ENCODE data around the gene YTHDC1. TPM values are rescaled to one million over a fixed set of nuclear protein-coding genes. Genes with fewer than 3 reads are reported as not detected.

Gene YTHDC1
- total RNA-seq, 1 donor from 2014 or later: 110 TPM

DNA sequence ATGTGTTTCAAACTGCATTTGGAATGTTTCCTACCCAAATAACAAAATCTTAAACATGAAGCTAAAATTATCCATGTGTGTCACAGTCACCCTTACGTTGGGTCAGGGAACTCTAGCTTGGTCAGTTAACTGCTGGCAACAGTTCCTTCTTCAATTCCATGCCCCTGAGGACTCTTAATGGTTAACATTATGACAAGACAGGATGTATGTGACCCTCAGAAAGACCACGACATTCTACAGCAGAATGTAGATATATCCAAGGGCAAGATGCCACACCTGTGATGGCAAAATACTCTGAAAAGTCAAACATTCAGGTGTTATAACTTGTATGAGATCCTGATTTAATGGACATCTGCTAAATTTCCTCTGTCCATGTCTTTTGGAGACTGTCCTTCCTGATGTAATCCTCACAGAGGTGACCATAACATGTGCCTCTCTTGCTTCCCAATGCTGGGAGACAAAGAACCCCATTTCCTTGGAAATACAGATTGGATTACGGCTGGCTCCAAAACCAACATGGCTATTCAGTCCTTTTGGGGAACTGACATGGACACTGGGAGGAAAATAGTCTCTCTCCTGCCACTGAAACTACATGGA is 39.1 kb downstream of the YTHDC1 start:
- Mint-ChIP-seq H3K36me3 (ENCODE audit: low read depth, unreplicated experiment) (peaks cover 6% of the 10 kb centered on the region), H3K27ac (ENCODE audit: unreplicated experiment) (no peak overlapping the region), H3K4me1 (ENCODE audit: unreplicated experiment) (no peaks in the 10 kb centered on the region), H3K4me3 (ENCODE audit: unreplicated experiment) (no peak overlapping the region), H3K9me3 (ENCODE audit: unreplicated experiment) (no peaks in the 10 kb centered on the region), H3K27me3 (ENCODE audit: unreplicated experiment) (peaks cover 2% of the 10 kb centered on the region)
- TF ChIP-seq, protein P1, sequence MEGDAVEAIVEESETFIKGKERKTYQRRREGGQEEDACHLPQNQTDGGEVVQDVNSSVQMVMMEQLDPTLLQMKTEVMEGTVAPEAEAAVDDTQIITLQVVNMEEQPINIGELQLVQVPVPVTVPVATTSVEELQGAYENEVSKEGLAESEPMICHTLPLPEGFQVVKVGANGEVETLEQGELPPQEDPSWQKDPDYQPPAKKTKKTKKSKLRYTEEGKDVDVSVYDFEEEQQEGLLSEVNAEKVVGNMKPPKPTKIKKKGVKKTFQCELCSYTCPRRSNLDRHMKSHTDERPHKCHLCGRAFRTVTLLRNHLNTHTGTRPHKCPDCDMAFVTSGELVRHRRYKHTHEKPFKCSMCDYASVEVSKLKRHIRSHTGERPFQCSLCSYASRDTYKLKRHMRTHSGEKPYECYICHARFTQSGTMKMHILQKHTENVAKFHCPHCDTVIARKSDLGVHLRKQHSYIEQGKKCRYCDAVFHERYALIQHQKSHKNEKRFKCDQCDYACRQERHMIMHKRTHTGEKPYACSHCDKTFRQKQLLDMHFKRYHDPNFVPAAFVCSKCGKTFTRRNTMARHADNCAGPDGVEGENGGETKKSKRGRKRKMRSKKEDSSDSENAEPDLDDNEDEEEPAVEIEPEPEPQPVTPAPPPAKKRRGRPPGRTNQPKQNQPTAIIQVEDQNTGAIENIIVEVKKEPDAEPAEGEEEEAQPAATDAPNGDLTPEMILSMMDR (IDR thresholded peaks at IDR 0.05; ENCODE audit: unreplicated experiment): no peak
- no peak for DNase-seq (ENCODE audit: low spot score)

DNA sequence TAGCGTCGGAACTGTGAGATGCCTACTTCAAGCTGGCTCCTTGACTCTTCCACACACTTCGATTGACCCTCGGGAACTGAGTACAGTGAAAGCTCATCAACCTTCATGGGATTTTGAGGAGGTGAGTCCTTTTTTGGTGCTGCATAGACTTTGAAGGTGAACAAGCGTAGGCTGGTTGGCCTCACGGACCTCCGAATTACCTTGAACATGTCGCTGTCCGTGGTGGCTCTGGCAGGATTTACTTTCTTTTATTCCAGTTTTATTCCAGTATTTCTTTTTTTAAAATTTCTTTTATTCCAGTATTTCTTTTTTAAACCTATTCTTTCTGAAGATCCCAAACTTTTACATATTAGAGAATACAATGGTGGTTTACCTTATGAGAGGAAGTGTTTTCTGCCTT is 45.2 kb downstream of the YTHDC1 start:
- Mint-ChIP-seq H3K27ac (ENCODE audit: unreplicated experiment) (no peak overlapping the region), H3K9me3 (ENCODE audit: unreplicated experiment) (no peaks in the 10 kb centered on the region), H3K4me3 (ENCODE audit: unreplicated experiment) (no peak overlapping the region), H3K27me3 (ENCODE audit: unreplicated experiment) (no peaks in the 10 kb centered on the region), H3K4me1 (ENCODE audit: unreplicated experiment) (no peaks in the 10 kb centered on the region), H3K36me3 (ENCODE audit: low read depth, unreplicated experiment) (no peaks in the 10 kb centered on the region)
- TF ChIP-seq, protein P1 (IDR thresholded peaks at IDR 0.05; ENCODE audit: unreplicated experiment): no peak
- no peak for DNase-seq (ENCODE audit: low spot score)

DNA sequence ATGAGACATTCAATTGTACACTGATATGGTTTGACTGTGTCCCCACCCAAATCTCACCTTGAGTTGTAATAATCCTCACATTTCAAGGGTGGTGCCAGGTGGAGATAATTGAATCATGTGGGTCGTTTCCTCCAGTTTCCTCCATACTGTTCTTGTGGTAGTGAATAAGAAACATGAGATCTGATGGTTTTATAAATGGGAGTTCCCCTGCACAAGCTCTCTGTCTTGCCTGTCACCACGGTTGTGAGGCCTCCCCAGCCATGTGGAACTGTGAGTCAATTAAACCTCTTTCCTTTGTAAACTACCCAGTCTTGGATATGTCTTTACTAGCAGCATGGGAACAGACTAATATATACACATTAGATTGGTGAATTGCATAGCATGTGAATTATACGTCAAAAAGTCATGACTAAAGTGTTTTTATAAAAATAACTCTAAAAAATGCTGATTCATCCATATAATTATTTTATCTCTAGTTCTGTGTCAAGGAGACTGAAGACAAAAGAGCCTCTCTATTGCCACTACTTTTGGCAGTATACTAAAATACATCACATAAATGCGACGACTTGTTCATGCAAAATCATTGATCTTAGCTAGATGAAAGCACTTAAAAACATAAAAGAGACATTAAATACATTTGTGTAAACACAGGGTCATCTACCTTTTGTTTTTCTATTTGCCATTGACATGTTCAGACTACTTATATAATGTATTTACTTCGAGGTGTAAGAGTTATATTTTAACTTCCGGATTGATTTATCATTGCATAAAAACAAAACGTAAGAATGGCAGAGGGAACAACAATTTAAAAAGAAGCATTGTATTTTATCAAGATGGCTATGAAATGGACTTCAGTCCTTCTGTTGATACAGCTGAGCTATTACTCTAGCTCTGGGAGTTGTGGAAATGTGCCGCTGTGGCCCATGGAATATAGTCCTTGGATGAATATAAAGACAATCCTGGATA is 50.1 kb downstream of the YTHDC1 start:
- Mint-ChIP-seq H3K4me1 (ENCODE audit: unreplicated experiment) (no peaks in the 10 kb centered on the region), H3K36me3 (ENCODE audit: low read depth, unreplicated experiment) (no peaks in the 10 kb centered on the region), H3K27me3 (ENCODE audit: unreplicated experiment) (no peaks in the 10 kb centered on the region), H3K27ac (ENCODE audit: unreplicated experiment) (no peak overlapping the region), H3K9me3 (ENCODE audit: unreplicated experiment) (no peaks in the 10 kb centered on the region), H3K4me3 (ENCODE audit: unreplicated experiment) (no peak overlapping the region)
- DNase-seq (ENCODE audit: low spot score): no peak
- TF ChIP-seq, protein P1 (IDR thresholded peaks at IDR 0.05; ENCODE audit: unreplicated experiment): no peak

DNA sequence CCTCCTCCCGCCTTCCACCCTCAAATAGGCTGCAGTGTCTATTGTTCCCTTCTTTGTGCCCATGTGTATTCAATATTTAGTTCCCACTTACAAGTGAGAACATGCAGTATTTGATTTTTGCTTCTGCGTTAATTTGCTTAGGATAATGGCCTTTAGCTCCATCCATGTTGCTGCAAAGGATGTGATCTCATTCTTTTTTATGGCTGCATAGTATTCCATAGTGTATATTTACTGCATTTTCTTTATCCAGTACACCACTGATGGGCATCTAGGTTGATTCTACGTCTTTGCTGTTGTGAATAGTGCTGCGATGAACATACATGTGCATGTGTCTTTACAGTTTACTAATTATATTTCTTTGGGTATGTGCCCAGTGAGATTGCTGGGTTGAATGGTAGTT is 52.8 kb downstream of the YTHDC1 start:
- H3K27ac Mint-ChIP-seq (ENCODE audit: unreplicated experiment): no peak overlapping the region
- TF ChIP-seq, protein P1 (IDR thresholded peaks at IDR 0.05; ENCODE audit: unreplicated experiment): no peak
- H3K36me3 Mint-ChIP-seq (ENCODE audit: low read depth, unreplicated experiment): no peaks in the 10 kb centered on the region
- no peaks in the 10 kb centered on the region for H3K27me3 Mint-ChIP-seq (ENCODE audit: unreplicated experiment)
- no peaks in the 10 kb centered on the region for H3K9me3 Mint-ChIP-seq (ENCODE audit: unreplicated experiment)
- no peak for DNase-seq (ENCODE audit: low spot score)
- H3K4me3 Mint-ChIP-seq (ENCODE audit: unreplicated experiment): no peak overlapping the region
- no peaks in the 10 kb centered on the region for H3K4me1 Mint-ChIP-seq (ENCODE audit: unreplicated experiment)

DNA sequence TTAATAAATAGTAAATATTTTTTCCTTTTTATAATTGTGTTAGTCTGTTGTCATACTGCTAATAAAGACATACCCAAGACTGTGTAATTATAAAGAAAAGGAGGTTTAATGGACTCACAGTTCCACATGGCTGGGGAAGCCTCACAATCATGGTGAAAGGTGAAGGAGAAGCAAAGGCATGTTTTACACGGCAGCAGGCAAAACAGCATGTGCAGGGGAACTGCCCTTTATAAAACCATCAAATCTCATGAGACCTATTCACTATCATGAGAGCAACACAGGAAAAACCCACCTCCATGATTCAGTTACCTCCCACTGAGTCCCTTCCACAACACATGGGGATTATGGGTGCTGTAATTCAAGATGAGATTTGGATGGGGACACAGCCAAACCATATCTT is 58.6 kb downstream of the YTHDC1 start:
- no peak overlapping the region for H3K4me3 Mint-ChIP-seq (ENCODE audit: unreplicated experiment)
- DNase-seq (ENCODE audit: low spot score): no peak
- no peaks in the 10 kb centered on the region for H3K36me3 Mint-ChIP-seq (ENCODE audit: low read depth, unreplicated experiment)
- H3K4me1 Mint-ChIP-seq (ENCODE audit: unreplicated experiment): no peaks in the 10 kb centered on the region
- H3K27me3 Mint-ChIP-seq (ENCODE audit: unreplicated experiment): no peaks in the 10 kb centered on the region
- TF ChIP-seq, protein P1 (IDR thresholded peaks at IDR 0.05; ENCODE audit: unreplicated experiment): no peak
- H3K9me3 Mint-ChIP-seq (ENCODE audit: unreplicated experiment): no peaks in the 10 kb centered on the region
- H3K27ac Mint-ChIP-seq (ENCODE audit: unreplicated experiment): no peak overlapping the region

All from endothelial cell (in vitro differentiated cells).